Body of pancreas (tissue), 4 donors: ENCODE results near the gene UROD. TPM values are rescaled to one million over a fixed set of nuclear protein-coding genes. Genes with fewer than 3 reads are reported as not detected.
"Not testable (repeated sequence)": the region's sequence is repeated elsewhere in the genome, so short reads cannot be mapped to it uniquely, and the experiment has no call there.

Experiments used
- ATAC-seq: fragments of 150-250 bp; one replicate; pipeline ENCODE4 v1.9.1; 2016
- DNase-seq, 4 donors: peaks; one replicate each; pipeline ENCODE4 v3.0.0-alpha.2; 2019
- H3K27ac ChIP-seq, 4 donors: fragments of 200-600 bp; sonication (generic); 1 replicate in 3 of 4; 2 replicates in 1 of 4; pipeline versions ENCODE4 v1.5.1 to v1.6.1; 2016 to 2019; ENCODE audit warnings: mild to moderate bottlenecking in 1 of 4, mixed read lengths in 1 of 4, moderate library complexity in 1 of 4
- H3K27me3 ChIP-seq, 2 donors: fragments of 200-600 bp; sonication (generic); one replicate each; pipeline ENCODE4 v1.6.0; 2016; ENCODE audit warnings: mild to moderate bottlenecking in 1 of 2
- H3K36me3 ChIP-seq, 2 donors: fragments of 200-600 bp; sonication (generic); replicated peaks in 1 of 2; 2 replicates each; pipeline ENCODE4 v1.5.1; 2016; ENCODE audit warnings: low read depth in 2 of 2; ENCODE audit not compliant: insufficient read depth in 1 of 2
- H3K4me1 ChIP-seq: fragments of 200-600 bp; sonication (generic); one replicate; pipeline ENCODE4 v1.6.0; 2016
- H3K4me3 ChIP-seq, 2 donors: fragments of 200-600 bp; sonication (generic); 1 replicate in 1 of 2; 2 replicates in 1 of 2; pipeline ENCODE4 v1.5.1; 2016 to 2019
- H3K9me3 ChIP-seq, 3 donors: fragments of 200-600 bp; sonication (generic); 1 replicate in 2 of 3; 2 replicates in 1 of 3; pipeline ENCODE4 v1.5.1; 2016
- POLR2A ChIP-seq, 3 donors: fragments of 450-650 bp; IDR thresholded peaks; one replicate each; pipeline ENCODE4 v1.6.1; 2016; ENCODE audit warnings: antibody characterized with exemption in 3 of 3, mild to moderate bottlenecking in 2 of 3
- WGBS, 2 donors: methylation state at CpG; one replicate each; pipeline ENCODE4 v1.1.5; 2017; 5-methylcytosine and 5-hydroxymethylcytosine counted together
- intact Hi-C: fragments of 100-400 bp; cut with DNase I; formaldehyde crosslinking; loops from one replicate; pipeline ENCODE4 v1.15.1; 2023
- total RNA-seq, 2 donors: library from RNA; depleted of rRNA; stranded (reverse); fragments of >200 nt; gene quantifications; one replicate each; pipeline ENCODE4 v1.1.0, GENCODE V29; 2016
- TF ChIP-seq, protein P1 (sequence below), 7 experiments: fragments of 450-650 bp in 4 of 7; fragments of 200-600 bp in 3 of 7; sonication (generic) in 3 of 7; IDR thresholded peaks; one replicate each; pipeline ENCODE4 v1.5.1; 2016 to 2019; ENCODE audit warnings: antibody characterized with exemption in 7 of 7

Gene UROD
- total RNA-seq, 2 donors from 2014 or later, result 32.2 to 39.6 TPM

DNA sequence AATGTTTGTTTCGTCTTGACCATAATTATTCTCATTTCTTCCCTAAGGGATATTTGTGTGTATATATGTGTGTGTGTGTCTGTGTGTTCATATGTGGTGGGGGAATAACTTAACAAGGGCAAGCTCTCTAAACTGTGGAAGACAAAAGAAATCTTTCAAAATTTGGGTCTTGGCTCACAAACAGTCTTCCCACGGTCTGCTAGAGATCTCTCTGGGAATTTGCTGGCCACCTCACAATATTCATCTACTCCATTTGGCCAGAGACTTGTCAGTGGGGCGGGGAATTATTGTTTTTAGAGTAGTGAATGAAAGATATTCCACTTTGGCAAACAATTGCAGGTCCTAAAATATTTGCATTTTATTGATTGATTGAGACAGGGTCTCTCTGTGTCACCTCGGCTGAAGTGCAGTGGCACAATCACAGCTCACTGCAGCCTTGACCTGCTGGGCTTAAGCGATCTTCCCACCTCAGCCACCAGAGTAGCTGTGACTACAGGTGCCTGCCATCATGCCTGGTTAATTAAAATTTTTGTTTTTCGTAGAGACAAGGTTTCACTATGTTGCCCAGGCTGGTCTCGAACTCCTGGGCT, 17.6 kb upstream of the UROD start:
- WGBS, 2 donors, result 52 to 57% methylated on average over 7 of the region's 7 CpGs
- H3K27ac ChIP-seq, result no peak overlapping the region
- H3K27me3 ChIP-seq, result no peaks in the 10 kb centered on the region
- intact Hi-C loops, result no loop called here
- H3K9me3 ChIP-seq, result no peaks in the 10 kb centered on the region
- TF ChIP-seq, protein P1, sequence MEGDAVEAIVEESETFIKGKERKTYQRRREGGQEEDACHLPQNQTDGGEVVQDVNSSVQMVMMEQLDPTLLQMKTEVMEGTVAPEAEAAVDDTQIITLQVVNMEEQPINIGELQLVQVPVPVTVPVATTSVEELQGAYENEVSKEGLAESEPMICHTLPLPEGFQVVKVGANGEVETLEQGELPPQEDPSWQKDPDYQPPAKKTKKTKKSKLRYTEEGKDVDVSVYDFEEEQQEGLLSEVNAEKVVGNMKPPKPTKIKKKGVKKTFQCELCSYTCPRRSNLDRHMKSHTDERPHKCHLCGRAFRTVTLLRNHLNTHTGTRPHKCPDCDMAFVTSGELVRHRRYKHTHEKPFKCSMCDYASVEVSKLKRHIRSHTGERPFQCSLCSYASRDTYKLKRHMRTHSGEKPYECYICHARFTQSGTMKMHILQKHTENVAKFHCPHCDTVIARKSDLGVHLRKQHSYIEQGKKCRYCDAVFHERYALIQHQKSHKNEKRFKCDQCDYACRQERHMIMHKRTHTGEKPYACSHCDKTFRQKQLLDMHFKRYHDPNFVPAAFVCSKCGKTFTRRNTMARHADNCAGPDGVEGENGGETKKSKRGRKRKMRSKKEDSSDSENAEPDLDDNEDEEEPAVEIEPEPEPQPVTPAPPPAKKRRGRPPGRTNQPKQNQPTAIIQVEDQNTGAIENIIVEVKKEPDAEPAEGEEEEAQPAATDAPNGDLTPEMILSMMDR (IDR thresholded peaks at IDR 0.05), result no peak
- TF ChIP-seq POLR2A (IDR thresholded peaks at IDR 0.05), result no peak
- no peak overlapping the region for H3K4me3 ChIP-seq
- H3K4me1 ChIP-seq, result no peaks in the 10 kb centered on the region
- ATAC-seq, result no peak
- DNase-seq, result no peak
- no peaks in the 10 kb centered on the region for H3K36me3 ChIP-seq

DNA sequence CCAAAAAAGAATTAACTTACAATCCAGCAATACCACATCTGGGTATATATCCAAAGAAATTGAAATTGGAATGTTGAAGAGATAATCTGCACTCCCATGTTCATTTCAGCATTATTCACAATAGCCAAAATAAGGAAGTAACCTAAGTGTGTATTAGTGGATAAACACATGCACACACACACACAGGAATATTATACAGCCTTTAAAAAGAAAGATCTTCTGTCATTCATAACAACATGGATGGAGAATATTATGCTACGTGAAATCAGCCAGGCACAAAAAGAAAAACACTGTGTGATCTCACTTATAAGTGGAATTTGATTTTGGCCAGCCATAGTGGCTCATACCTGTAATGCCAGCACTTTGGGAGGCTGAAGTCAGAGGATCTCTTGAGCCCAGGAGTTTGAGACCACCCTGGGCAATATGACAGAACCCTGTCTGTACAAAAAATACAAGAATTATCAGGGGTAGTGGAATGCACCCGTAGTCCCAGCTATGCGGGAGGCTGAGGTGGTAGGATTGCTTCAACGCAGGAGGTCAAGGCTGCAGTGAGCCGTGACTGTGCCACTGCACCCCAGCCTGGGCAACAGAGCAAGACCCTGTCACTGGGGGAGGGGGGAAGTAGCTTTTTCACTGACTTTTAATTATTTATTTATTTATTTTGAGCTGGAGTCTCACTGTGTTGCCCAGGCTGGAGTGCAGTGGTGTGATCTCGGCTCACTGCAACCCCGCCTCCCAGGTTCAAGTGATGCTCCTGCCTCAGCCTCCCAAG, 16.4 kb upstream of the UROD start:
- no peak for TF ChIP-seq POLR2A (IDR thresholded peaks at IDR 0.05)
- TF ChIP-seq, protein P1 (IDR thresholded peaks at IDR 0.05), result no peak
- DNase-seq (no peak), ATAC-seq (no peak)
- peaks cover 1% of the 10 kb centered on the region for H3K4me1 ChIP-seq
- intact Hi-C loops, result no loop called here
- 88 to 93% methylated on average over 7 of the region's 7 CpGs for WGBS, 2 donors
- no peak overlapping the region for H3K27ac ChIP-seq
- H3K27me3 ChIP-seq, result no peaks in the 10 kb centered on the region
- no peak overlapping the region for H3K4me3 ChIP-seq
- H3K9me3 ChIP-seq, result no peaks in the 10 kb centered on the region
- no peaks in the 10 kb centered on the region for H3K36me3 ChIP-seq

DNA sequence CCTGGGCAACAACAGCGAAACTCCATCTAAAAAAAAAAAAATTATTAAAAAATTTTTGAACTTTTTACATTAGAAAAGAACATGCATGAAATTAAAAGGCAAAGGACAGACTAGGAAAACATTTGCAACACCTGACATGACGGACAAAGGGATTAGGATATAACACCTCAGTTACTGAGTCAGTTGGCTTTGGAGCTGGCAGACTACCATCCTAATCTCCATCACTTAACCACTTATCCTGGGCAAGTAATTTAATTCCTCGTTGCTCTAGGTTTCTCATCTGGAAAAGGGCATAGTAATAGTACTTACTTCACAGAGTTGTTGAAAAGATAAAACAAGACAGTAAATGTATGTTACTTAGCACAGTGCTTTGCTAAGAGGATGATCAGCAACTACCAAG, 12.8 kb upstream of the UROD start:
- WGBS, 2 donors, result 74 to 75% methylated on average over 3 of the region's 3 CpGs
- no peak for TF ChIP-seq POLR2A (IDR thresholded peaks at IDR 0.05)
- TF ChIP-seq, protein P1 (IDR thresholded peaks at IDR 0.05), result no peak
- ATAC-seq, result no peak

DNA sequence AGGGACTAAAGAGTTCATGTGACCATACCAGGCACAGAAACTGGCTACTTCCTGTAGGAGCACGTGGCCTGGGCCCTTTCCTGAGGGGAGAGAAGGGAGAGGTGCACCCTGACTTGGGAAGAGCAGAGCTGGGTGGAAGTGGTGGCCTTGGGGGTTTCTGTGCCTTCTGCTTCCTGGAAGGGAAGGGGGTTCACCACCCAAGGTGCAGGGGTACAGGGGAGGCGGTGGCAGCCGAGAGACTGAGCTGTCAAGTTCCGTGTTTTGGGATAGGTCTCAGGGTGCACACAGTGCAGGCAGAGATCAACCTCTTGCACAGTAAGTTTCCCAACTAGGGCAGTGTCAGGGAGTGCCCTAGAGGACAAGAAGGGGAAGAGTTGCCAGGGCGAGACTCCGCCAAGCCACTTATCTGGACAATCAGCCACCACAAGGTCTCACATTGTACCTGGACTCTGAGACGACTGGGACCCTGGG, 11.0 kb upstream of the UROD start:
- TF ChIP-seq, protein P1 (IDR thresholded peaks at IDR 0.05), result peak in 1 of 7 experiments; percentile 9
- no peak for TF ChIP-seq POLR2A (IDR thresholded peaks at IDR 0.05)
- Histone ChIP-seq H3K4me3 (no peak overlapping the region), H3K36me3 (peaks cover 4 to 31% of the 10 kb centered on the region in 2 donors), H3K27ac (peak overlapping the region in 2 of 4 donors; percentile 5 to 21), H3K9me3 (no peaks in the 10 kb centered on the region), H3K27me3 (no peaks in the 10 kb centered on the region), H3K4me1 (peaks cover 9% of the 10 kb centered on the region)
- WGBS, 2 donors, result 56 to 58% methylated on average over 5 to 7 of the region's 7 CpGs
- peak; percentile 32 to 66 (median 48) for DNase-seq
- peak; percentile 58 for ATAC-seq
- intact Hi-C loops, result no loop called here

More for the DNA sequence above, 12.8 kb upstream of the UROD start:
- H3K4me1 ChIP-seq, result peaks cover 9% of the 10 kb centered on the region
- H3K27ac ChIP-seq, result no peak overlapping the region
- H3K4me3 ChIP-seq, result no peak overlapping the region
- intact Hi-C loops, result no loop called here
- H3K36me3 ChIP-seq, result peaks cover 4 to 13% of the 10 kb centered on the region in 2 donors
- H3K9me3 ChIP-seq, result no peaks in the 10 kb centered on the region
- no peaks in the 10 kb centered on the region for H3K27me3 ChIP-seq
- DNase-seq, result no peak

DNA sequence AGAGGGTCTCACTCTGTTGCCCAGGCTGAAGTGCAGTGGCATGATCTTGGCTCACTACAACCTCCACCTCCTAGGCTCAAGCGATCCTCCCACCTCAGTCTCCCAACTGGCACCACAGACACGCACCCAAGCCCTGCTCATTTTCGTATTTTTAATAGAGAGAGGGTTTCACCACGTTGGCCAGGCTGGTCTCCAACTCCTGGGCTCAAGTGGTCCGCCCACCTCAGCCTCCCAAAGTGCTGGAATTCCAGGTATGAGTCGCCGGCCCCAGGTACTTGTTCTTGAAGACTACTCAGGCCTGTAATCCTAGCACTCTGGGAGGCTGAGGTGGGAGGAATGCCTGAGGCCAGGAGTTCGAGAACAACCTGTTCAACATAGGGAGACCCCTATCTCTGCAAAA, 10.5 kb upstream of the UROD start:
- WGBS, 2 donors, result 86 to 97% methylated on average over 4 to 8 of the region's 8 CpGs
- H3K27me3 ChIP-seq, H3K4me1 ChIP-seq, intact Hi-C loops, DNase-seq, H3K9me3 ChIP-seq, H3K4me3 ChIP-seq: not testable (repeated sequence)
- peak; percentile 7 for ATAC-seq
- peaks cover 4 to 35% of the 10 kb centered on the region in 2 donors for H3K36me3 ChIP-seq
- peak overlapping the region in 1 of 4 donors; percentile 21 for H3K27ac ChIP-seq
